K562 (cell line): Measurements from ENCODE around the gene THAP9. TPM values are rescaled to one million over a fixed set of nuclear protein-coding genes. Genes with fewer than 3 reads are reported as not detected.
A peak's percentile ranks its signal among the peaks of the same experiment; 100 is the strongest.

Source experiments
- BHLHE40 ChIP-seq: IDR thresholded peaks from 2 replicates; pipeline ENCODE4 v1.6.1; 2011; ENCODE audit warnings: low read length, improper control_type of control experiment
- ESRRB ChIP-seq: fragments of 250-450 bp; sonication (Bioruptor Pico); IDR thresholded peaks from 2 replicates; pipeline ENCODE4 v1.5.0; 2020; ENCODE audit warnings: mild to moderate bottlenecking, moderate library complexity, borderline replicate concordance
- ETV6 ChIP-seq, 3 experiments: fragments of 150-350 bp in 1 of 3; sonication (generic) in 1 of 3; formaldehyde crosslinking in 1 of 3; IDR thresholded peaks; 2 replicates each; pipeline versions ENCODE4 v1.6.1 to v1.8.0; 2014 to 2022; ENCODE audit warnings: borderline replicate concordance in 2 of 3, low read depth in 2 of 3, antibody characterized with exemption in 1 of 3, low read length in 1 of 3, mild to moderate bottlenecking in 1 of 3, missing genetic modification reagents in 1 of 3
- HOXB6 ChIP-seq: fragments of 250-450 bp; sonication (Bioruptor Pico); IDR thresholded peaks from 2 replicates; pipeline ENCODE4 v1.5.1; 2022; ENCODE audit warnings: mild to moderate bottlenecking, borderline replicate concordance
- NCOR1 ChIP-seq: fragments of 450-650 bp; IDR thresholded peaks from 2 replicates; pipeline ENCODE4 v1.6.1; 2016; ENCODE audit warnings: mild to moderate bottlenecking, moderate library complexity
- NFRKB ChIP-seq: fragments of 450-650 bp; IDR thresholded peaks from 2 replicates; pipeline ENCODE4 v1.6.1; 2016; ENCODE audit warnings: low read depth
- NR2C2 ChIP-seq, 2 experiments: fragments of 200-800 bp in 1 of 2; sonication (Bioruptor generic) in 1 of 2; sonication (generic) in 1 of 2; formaldehyde crosslinking in 1 of 2; IDR thresholded peaks; 2 replicates each; pipeline versions ENCODE4 v1.6.1 to v1.8.0; 2016 to 2022; ENCODE audit warnings: mild to moderate bottlenecking in 1 of 2, missing compliant biosample characterization in 1 of 2, missing genetic modification characterization in 1 of 2, missing genetic modification reagents in 1 of 2
- SREBF1 ChIP-seq: fragments of 150-350 bp; IDR thresholded peaks from 2 replicates; pipeline ENCODE4 v1.6.1; 2014; ENCODE audit warnings: antibody characterized with exemption, low read depth, low read length, borderline replicate concordance
- SUPT5H ChIP-seq: fragments of 450-650 bp; IDR thresholded peaks from 2 replicates; pipeline ENCODE4 v1.6.1; 2016
- TCF7L2 ChIP-seq: fragments of 150-350 bp; IDR thresholded peaks from 2 replicates; pipeline ENCODE4 v1.6.1; 2016; ENCODE audit warnings: low read depth, mild to moderate bottlenecking, low read length, moderate library complexity
- XRCC4 ChIP-seq: IDR thresholded peaks from one replicate; pipeline ENCODE4 v1.6.1; 2011; ENCODE audit not compliant: insufficient read depth, insufficient read length; ENCODE audit errors: extremely low read depth
- ZBTB5 ChIP-seq: fragments of 450-650 bp; IDR thresholded peaks from 2 replicates; pipeline ENCODE4 v1.6.1; 2017; ENCODE audit warnings: antibody characterized with exemption
- ZNF511 ChIP-seq: sonication (generic); formaldehyde crosslinking; IDR thresholded peaks from 2 replicates; pipeline ENCODE4 v1.8.0; 2022; ENCODE audit warnings: mild to moderate bottlenecking, missing genetic modification reagents
- ZSCAN29 ChIP-seq: fragments of 450-650 bp; IDR thresholded peaks from 2 replicates; pipeline ENCODE4 v1.6.1; 2017
- polyA plus RNA-seq, 8 experiments: library from polyadenylated mRNA; depleted of rRNA in 4 of 8; stranded (reverse) in 5 of 8; unstranded in 3 of 8; fragments of >200 nt; fragmentation: Nextera tagmentation in 2 of 8; fragmentation: Illumina TruSeq in 1 of 8; extraction: Ambion mirVana in 2 of 8; extraction: Trizol in 1 of 8; gene quantifications; 2 replicates each; pipeline versions ENCODE4 v1.2.1 to v1.2.3, GENCODE V29; 2011 to 2014; ENCODE audit warnings: inconsistent platforms in 1 of 8, missing spikeins in 1 of 8
- total RNA-seq, 7 experiments: library from RNA; depleted of rRNA in 6 of 7; stranded (reverse); fragments of >200 nt in 6 of 7; fragmentation: Illumina TruSeq in 2 of 7; extraction: Trizol in 2 of 7; gene quantifications; 2 replicates each; pipeline versions ENCODE4 v1.2.1 to v1.2.3, GENCODE V29; 2011 to 2021; ENCODE audit warnings: low replicate concordance in 1 of 7
- TF ChIP-seq, protein P1 (sequence below): fragments of 450-650 bp; IDR thresholded peaks from 2 replicates; pipeline ENCODE4 v1.7.1; 2018; ENCODE audit warnings: mild to moderate bottlenecking, low read depth; ENCODE audit not compliant: partially characterized antibody
- TF ChIP-seq, protein P2 (sequence below): sonication (generic); formaldehyde crosslinking; IDR thresholded peaks from 2 replicates; pipeline ENCODE4 v1.8.1; 2023; ENCODE audit warnings: missing genetic modification reagents, mild to moderate bottlenecking, borderline replicate concordance

The THAP9 gene
- total and polyA plus RNA-seq, 9 of the 15 experiments (the other 6 are each of a cell fraction or from before 2014, with no cell fraction given) = 3.4 to 7.0 (median 5.4) TPM

- TF ChIP-seq SUPT5H (peak; percentile 91), NCOR1 (no peak; the same call in 1 of the 2 replicates), BHLHE40 (peak; percentile 56; the same call in 1 of the 2 replicates), ZNF511 (CRISPR knock-in tag) (peak; percentile 74; the same call in 1 of the 2 replicates), NR2C2 (CRISPR knock-in tag; IDR thresholded peaks at IDR 0.05) (peak; percentile 79), NR2C2 (tag; IDR thresholded peaks at IDR 0.05) (peak; percentile 73), HOXB6 (CRISPR knock-in tag) (no peak), ZSCAN29 (no peak; the same call in 1 of the 2 replicates), TCF7L2 (no peak), ESRRB (no peak), SREBF1 (no peak; the same call in 1 of the 2 replicates), NFRKB (peak; percentile 82; the same call in 1 of the 2 replicates), XRCC4 (no peak), ETV6 (IDR thresholded peaks at IDR 0.05; ENCODE audit: borderline replicate concordance in 1 of 2, low read depth in 2 of 2, low read length in 1 of 2) (no peak), ETV6 (CRISPR knock-in tag; IDR thresholded peaks at IDR 0.05; ENCODE audit: borderline replicate concordance) (no peak), ZBTB5 (no peak)
- TF ChIP-seq, protein P1, sequence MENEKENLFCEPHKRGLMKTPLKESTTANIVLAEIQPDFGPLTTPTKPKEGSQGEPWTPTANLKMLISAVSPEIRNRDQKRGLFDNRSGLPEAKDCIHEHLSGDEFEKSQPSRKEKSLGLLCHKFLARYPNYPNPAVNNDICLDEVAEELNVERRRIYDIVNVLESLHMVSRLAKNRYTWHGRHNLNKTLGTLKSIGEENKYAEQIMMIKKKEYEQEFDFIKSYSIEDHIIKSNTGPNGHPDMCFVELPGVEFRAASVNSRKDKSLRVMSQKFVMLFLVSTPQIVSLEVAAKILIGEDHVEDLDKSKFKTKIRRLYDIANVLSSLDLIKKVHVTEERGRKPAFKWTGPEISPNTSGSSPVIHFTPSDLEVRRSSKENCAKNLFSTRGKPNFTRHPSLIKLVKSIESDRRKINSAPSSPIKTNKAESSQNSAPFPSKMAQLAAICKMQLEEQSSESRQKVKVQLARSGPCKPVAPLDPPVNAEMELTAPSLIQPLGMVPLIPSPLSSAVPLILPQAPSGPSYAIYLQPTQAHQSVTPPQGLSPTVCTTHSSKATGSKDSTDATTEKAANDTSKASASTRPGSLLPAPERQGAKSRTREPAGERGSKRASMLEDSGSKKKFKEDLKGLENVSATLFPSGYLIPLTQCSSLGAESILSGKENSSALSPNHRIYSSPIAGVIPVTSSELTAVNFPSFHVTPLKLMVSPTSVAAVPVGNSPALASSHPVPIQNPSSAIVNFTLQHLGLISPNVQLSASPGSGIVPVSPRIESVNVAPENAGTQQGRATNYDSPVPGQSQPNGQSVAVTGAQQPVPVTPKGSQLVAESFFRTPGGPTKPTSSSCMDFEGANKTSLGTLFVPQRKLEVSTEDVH = peak; percentile 84
- TF ChIP-seq, protein P2, sequence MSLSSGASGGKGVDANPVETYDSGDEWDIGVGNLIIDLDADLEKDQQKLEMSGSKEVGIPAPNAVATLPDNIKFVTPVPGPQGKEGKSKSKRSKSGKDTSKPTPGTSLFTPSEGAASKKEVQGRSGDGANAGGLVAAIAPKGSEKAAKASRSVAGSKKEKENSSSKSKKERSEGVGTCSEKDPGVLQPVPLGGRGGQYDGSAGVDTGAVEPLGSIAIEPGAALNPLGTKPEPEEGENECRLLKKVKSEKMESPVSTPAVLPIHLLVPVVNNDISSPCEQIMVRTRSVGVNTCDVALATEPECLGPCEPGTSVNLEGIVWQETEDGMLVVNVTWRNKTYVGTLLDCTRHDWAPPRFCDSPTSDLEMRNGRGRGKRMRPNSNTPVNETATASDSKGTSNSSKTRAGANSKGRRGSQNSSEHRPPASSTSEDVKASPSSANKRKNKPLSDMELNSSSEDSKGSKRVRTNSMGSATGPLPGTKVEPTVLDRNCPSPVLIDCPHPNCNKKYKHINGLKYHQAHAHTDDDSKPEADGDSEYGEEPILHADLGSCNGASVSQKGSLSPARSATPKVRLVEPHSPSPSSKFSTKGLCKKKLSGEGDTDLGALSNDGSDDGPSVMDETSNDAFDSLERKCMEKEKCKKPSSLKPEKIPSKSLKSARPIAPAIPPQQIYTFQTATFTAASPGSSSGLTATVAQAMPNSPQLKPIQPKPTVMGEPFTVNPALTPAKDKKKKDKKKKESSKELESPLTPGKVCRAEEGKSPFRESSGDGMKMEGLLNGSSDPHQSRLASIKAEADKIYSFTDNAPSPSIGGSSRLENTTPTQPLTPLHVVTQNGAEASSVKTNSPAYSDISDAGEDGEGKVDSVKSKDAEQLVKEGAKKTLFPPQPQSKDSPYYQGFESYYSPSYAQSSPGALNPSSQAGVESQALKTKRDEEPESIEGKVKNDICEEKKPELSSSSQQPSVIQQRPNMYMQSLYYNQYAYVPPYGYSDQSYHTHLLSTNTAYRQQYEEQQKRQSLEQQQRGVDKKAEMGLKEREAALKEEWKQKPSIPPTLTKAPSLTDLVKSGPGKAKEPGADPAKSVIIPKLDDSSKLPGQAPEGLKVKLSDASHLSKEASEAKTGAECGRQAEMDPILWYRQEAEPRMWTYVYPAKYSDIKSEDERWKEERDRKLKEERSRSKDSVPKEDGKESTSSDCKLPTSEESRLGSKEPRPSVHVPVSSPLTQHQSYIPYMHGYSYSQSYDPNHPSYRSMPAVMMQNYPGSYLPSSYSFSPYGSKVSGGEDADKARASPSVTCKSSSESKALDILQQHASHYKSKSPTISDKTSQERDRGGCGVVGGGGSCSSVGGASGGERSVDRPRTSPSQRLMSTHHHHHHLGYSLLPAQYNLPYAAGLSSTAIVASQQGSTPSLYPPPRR (CRISPR knock-in tag) = 0 out of 2 replicates have a peak, but pooled peaks have one; percentile 43
These were observed 9.4 kb upstream of the THAP9 start, which contains the start of gene SEC31A (continued) for GRCh38 chr4:82890901-82891706.
